ENCODE results near the gene LCOR.
A peak's percentile ranks its signal among the peaks of the same experiment; 100 is the strongest.

Gene LCOR

GRCh38 chr10:96850825-96851224 lies 18.7 kb downstream of the LCOR start:
- Mint-ChIP-seq H3K9me3 (no peaks in the 10 kb centered on the region), H3K36me3 (ENCODE audit: low read depth) (peaks cover 52% of the 10 kb centered on the region), H3K27ac (no peak overlapping the region), H3K4me3 (no peak overlapping the region), H3K4me1 (peaks cover 5% of the 10 kb centered on the region), H3K27me3 (ENCODE audit: low read depth, poor library complexity) (no peaks in the 10 kb centered on the region)
- no peak for DNase-seq
- no peak for TF ChIP-seq CTCF (IDR thresholded peaks at IDR 0.05)

GRCh38 chr10:96851281-96851680 lies 19.2 kb downstream of the LCOR start:
- Mint-ChIP-seq H3K27ac (no peak overlapping the region), H3K4me1 (peaks cover 5% of the 10 kb centered on the region), H3K27me3 (ENCODE audit: low read depth, poor library complexity) (no peaks in the 10 kb centered on the region), H3K4me3 (no peak overlapping the region), H3K9me3 (no peaks in the 10 kb centered on the region), H3K36me3 (ENCODE audit: low read depth) (peaks cover 52% of the 10 kb centered on the region)
- TF ChIP-seq CTCF (IDR thresholded peaks at IDR 0.05) = no peak
- no peak for DNase-seq

- H3K27ac Mint-ChIP-seq = no peak overlapping the region
- DNase-seq = no peak
Observed at GRCh38 chr10:96856317-96856716, 24.2 kb downstream of the LCOR start.

GRCh38 chr10:96857301-96858012 lies 25.4 kb downstream of the LCOR start:
- Mint-ChIP-seq H3K9me3 (no peaks in the 10 kb centered on the region), H3K4me1 (peaks cover 27% of the 10 kb centered on the region), H3K27ac (peak overlapping the region; percentile 74), H3K27me3 (ENCODE audit: low read depth, poor library complexity) (no peaks in the 10 kb centered on the region), H3K36me3 (ENCODE audit: low read depth) (peaks cover 74% of the 10 kb centered on the region), H3K4me3 (no peak overlapping the region)
- DNase-seq = no peak
- no peak for TF ChIP-seq CTCF (IDR thresholded peaks at IDR 0.05)

More at GRCh38 chr10:96856317-96856716, 24.2 kb downstream of the LCOR start:
- Mint-ChIP-seq H3K27me3 (ENCODE audit: low read depth, poor library complexity) (no peaks in the 10 kb centered on the region), H3K4me3 (no peak overlapping the region), H3K4me1 (peaks cover 27% of the 10 kb centered on the region), H3K36me3 (ENCODE audit: low read depth) (peaks cover 67% of the 10 kb centered on the region), H3K9me3 (no peaks in the 10 kb centered on the region)
- TF ChIP-seq CTCF (IDR thresholded peaks at IDR 0.05) = no peak

GRCh38 chr10:96858038-96858705 lies 26.1 kb downstream of the LCOR start:
- Mint-ChIP-seq H3K36me3 (ENCODE audit: low read depth) (peaks cover 68% of the 10 kb centered on the region), H3K4me1 (peaks cover 27% of the 10 kb centered on the region), H3K4me3 (no peak overlapping the region), H3K27me3 (ENCODE audit: low read depth, poor library complexity) (no peaks in the 10 kb centered on the region), H3K27ac (peak overlapping the region; percentile 74), H3K9me3 (no peaks in the 10 kb centered on the region)
- DNase-seq = no peak
- TF ChIP-seq CTCF (IDR thresholded peaks at IDR 0.05) = no peak

GRCh38 chr10:96858706-96859050 lies 26.6 kb downstream of the LCOR start:
- no peaks in the 10 kb centered on the region for H3K9me3 Mint-ChIP-seq
- no peaks in the 10 kb centered on the region for H3K27me3 Mint-ChIP-seq (ENCODE audit: low read depth, poor library complexity)
- peaks cover 27% of the 10 kb centered on the region for H3K4me1 Mint-ChIP-seq
- H3K27ac Mint-ChIP-seq = no peak overlapping the region
- H3K36me3 Mint-ChIP-seq (ENCODE audit: low read depth) = peaks cover 67% of the 10 kb centered on the region
- DNase-seq = no peak
- TF ChIP-seq CTCF (IDR thresholded peaks at IDR 0.05) = no peak
- no peak overlapping the region for H3K4me3 Mint-ChIP-seq
